HCT116 (cell line): ENCODE measurements around the gene MAP2K5. TPM values are rescaled to one million over a fixed set of nuclear protein-coding genes. Genes with fewer than 3 reads are reported as not detected.

Source experiments
- ATAC-seq: fragments of 200-7000 bp; cut with Tn5 transposase; 2 replicates; pipeline ENCODE4 v1.9.1; 2020; ENCODE audit warnings: mild to moderate bottlenecking, moderate library complexity
- BruUV-seq: library from RNA; stranded (reverse); fragments of 400-500 nt; replicated peaks from 2 replicates; lab custom pipeline; 2021; lab: Mats Ljungman, UMichigan
- CTCF ChIA-PET: fragments of 300-600 bp; sonication (Branson Sonifier 250); formaldehyde crosslinking; loops from one replicate; lab custom pipeline; 2021; ENCODE audit warnings: antibody characterized with exemption; lab: Charles Lee
- POLR2A ChIA-PET: fragments of 300-600, 350-600 bp; sonication (Branson Sonifier 250); formaldehyde crosslinking; loops from one replicate; lab custom pipeline; 2021; ENCODE audit warnings: antibody characterized with exemption; lab: Charles Lee
- RAD21 ChIA-PET, 2 experiments: fragments of 300-600 bp; sonication (Branson Sonifier 250); formaldehyde crosslinking; loops; one replicate each; lab custom pipeline; 2023; ENCODE audit warnings: low total read pairs in 2 of 2; ENCODE audit not compliant: uncharacterized antibody in 2 of 2, unreplicated experiment in 2 of 2, low non-redundant PET in 1 of 2; lab: Charles Lee
- DNase-seq: peaks from one replicate; pipeline ENCODE4 v3.0.0-alpha.2; 2010; ENCODE audit warnings: low read depth, low spot score
- H2AFZ ChIP-seq: fragments of 200-600 bp; shearing (Covaris generic), sonication (generic); 2 replicates; pipeline ENCODE4 v1.6.1; 2017; ENCODE audit warnings: low read depth, mixed run types, mixed read lengths, antibody characterized with exemption, low read length; ENCODE audit not compliant: poor library complexity, severe bottlenecking
- H3K27ac ChIP-seq: 2 replicates; pipeline ENCODE4 v1.5.1; 2012; ENCODE audit warnings: low read depth, low read length
- H3K27me3 ChIP-seq: fragments of 200-600 bp; sonication (generic); 2 replicates; pipeline ENCODE4 v1.6.1; 2016; ENCODE audit warnings: mixed run types, low read length, mixed read lengths; ENCODE audit not compliant: insufficient read depth
- H3K36me3 ChIP-seq, 2 experiments: fragments of 200-500 bp in 1 of 2; fragments of 200-600 bp in 1 of 2; sonication (Bioruptor generic) in 1 of 2; sonication (generic) in 1 of 2; 2 replicates each; pipeline versions ENCODE4 v1.5.1 to v1.6.1; 2014 to 2016; ENCODE audit warnings: low read length in 2 of 2, inconsistent platforms in 1 of 2, mixed read lengths in 1 of 2, mixed run types in 1 of 2; ENCODE audit not compliant: insufficient read depth in 2 of 2, control insufficient read depth in 1 of 2
- H3K4me1 ChIP-seq, 2 experiments: fragments of 200-600 bp in 1 of 2; sonication (generic) in 1 of 2; 2 replicates each; pipeline versions ENCODE4 v1.5.1 to v1.6.1; 2012 to 2017; ENCODE audit warnings: low read length in 2 of 2, inconsistent platforms in 1 of 2, mild to moderate bottlenecking in 1 of 2, mixed read lengths in 1 of 2, mixed run types in 1 of 2, moderate library complexity in 1 of 2; ENCODE audit not compliant: insufficient read depth in 2 of 2, control insufficient read depth in 1 of 2
- H3K4me2 ChIP-seq: fragments of 200-600 bp; sonication (generic); 2 replicates; pipeline ENCODE4 v1.6.1; 2017; ENCODE audit warnings: mixed run types, low read length, mixed read lengths
- H3K4me3 ChIP-seq, 2 experiments: fragments of 200-600 bp in 1 of 2; sonication (generic) in 1 of 2; replicated peaks in 1 of 2; 2 replicates each; pipeline ENCODE4 v1.5.1; 2011 to 2016; ENCODE audit warnings: low read length in 2 of 2, control low read depth in 1 of 2, low read depth in 1 of 2, mild to moderate bottlenecking in 1 of 2, mixed read lengths in 1 of 2, mixed run types in 1 of 2
- H3K79me2 ChIP-seq: fragments of 200-600 bp; sonication (generic); 2 replicates; pipeline ENCODE4 v1.6.1; 2017; ENCODE audit warnings: mild to moderate bottlenecking, mixed run types, low read length, moderate library complexity, mixed read lengths; ENCODE audit not compliant: insufficient read depth
- H3K9ac ChIP-seq: fragments of 200-600 bp; sonication (generic); 2 replicates; pipeline ENCODE4 v1.6.1; 2016; ENCODE audit warnings: low read length, mixed read lengths
- H3K9me2 ChIP-seq: fragments of 200-600 bp; sonication (generic), shearing (Covaris generic); 2 replicates; pipeline ENCODE4 v1.6.1; 2017; ENCODE audit warnings: mixed run types, mild to moderate bottlenecking, moderate library complexity; ENCODE audit not compliant: insufficient read depth
- H3K9me3 ChIP-seq, 2 experiments: fragments of 200-500 bp in 1 of 2; fragments of 200-600 bp in 1 of 2; sonication (Bioruptor generic) in 1 of 2; sonication (generic) in 1 of 2; 2 replicates each; pipeline ENCODE4 v1.6.1; 2014 to 2017; ENCODE audit warnings: low read length in 2 of 2, mixed read lengths in 2 of 2, inconsistent platforms in 1 of 2, low read depth in 1 of 2, mild to moderate bottlenecking in 1 of 2, mixed run types in 1 of 2, moderate library complexity in 1 of 2; ENCODE audit not compliant: control insufficient read depth in 1 of 2, insufficient read depth in 1 of 2
- H4K20me1 ChIP-seq: fragments of 200-600 bp; sonication (generic), shearing (Covaris generic); 2 replicates; pipeline ENCODE4 v1.6.1; 2017; ENCODE audit warnings: mixed run types, mild to moderate bottlenecking, moderate library complexity; ENCODE audit not compliant: insufficient read depth
- EZH2 ChIP-seq: fragments of 200-600 bp; sonication (generic); IDR thresholded peaks from 2 replicates; pipeline ENCODE4 v1.6.1; 2017; ENCODE audit warnings: antibody characterized with exemption, mixed run types
- FOSL1 ChIP-seq: IDR thresholded peaks from 2 replicates; pipeline ENCODE4 v1.6.1; 2012; ENCODE audit warnings: low read depth
- JUND ChIP-seq: IDR thresholded peaks from 2 replicates; pipeline ENCODE4 v1.6.1; 2012
- POLR2AphosphoS5 ChIP-seq: IDR thresholded peaks from 2 replicates; pipeline ENCODE4 v1.6.1; 2011; ENCODE audit warnings: mild to moderate bottlenecking, low read depth, low read length, moderate library complexity
- SIN3A ChIP-seq: IDR thresholded peaks from 2 replicates; pipeline ENCODE4 v1.6.1; 2012; ENCODE audit warnings: low read depth
- SP1 ChIP-seq: IDR thresholded peaks from 2 replicates; pipeline ENCODE4 v1.6.1; 2012; ENCODE audit warnings: low read depth
- SRF ChIP-seq: IDR thresholded peaks from 2 replicates; pipeline ENCODE4 v1.6.1; 2012; ENCODE audit warnings: low read depth
- YY1 ChIP-seq: IDR thresholded peaks from 2 replicates; pipeline ENCODE4 v1.6.1; 2011; ENCODE audit warnings: low read length, low read depth, moderate library complexity, mild to moderate bottlenecking; ENCODE audit not compliant: insufficient replicate concordance; ENCODE audit errors: extremely low read depth
- ZFX ChIP-seq: fragments of 450-650 bp; IDR thresholded peaks from 2 replicates; pipeline ENCODE4 v1.6.1; 2017
- ZNF274 ChIP-seq: fragments of 200-500 bp; sonication (Bioruptor generic); IDR thresholded peaks from 2 replicates; pipeline ENCODE4 v1.6.1; 2014; ENCODE audit warnings: mild to moderate bottlenecking, low read depth, low read length, inconsistent platforms
- intact Hi-C: fragments of 100-400 bp; cut with micrococcal nuclease; formaldehyde crosslinking; loops from 2 replicates; pipeline ENCODE4 v1.10.0; 2022
- total RNA-seq: library from RNA; stranded (reverse); gene quantifications from one replicate; pipeline ENCODE4 v1.2.1, GENCODE V29; 2021; ENCODE audit not compliant: unreplicated experiment
- TF ChIP-seq, protein P1 (sequence below), 3 experiments: fragments of 200-600 bp in 1 of 3; sonication (generic) in 1 of 3; IDR thresholded peaks in 2 of 3; conservative IDR thresholded peaks in 1 of 3; 2 replicates each; pipeline ENCODE4 v1.5.1; 2012 to 2017; ENCODE audit warnings: low read depth in 2 of 3, low read length in 2 of 3, antibody characterized with exemption in 1 of 3, borderline replicate concordance in 1 of 3, control low read depth in 1 of 3, mild to moderate bottlenecking in 1 of 3, mixed read lengths in 1 of 3, mixed run types in 1 of 3, moderate library complexity in 1 of 3; ENCODE audit not compliant: insufficient read depth in 1 of 3
- TF ChIP-seq, protein P2 (sequence below): IDR thresholded peaks from 2 replicates; pipeline ENCODE4 v1.6.1; 2011; ENCODE audit warnings: mild to moderate bottlenecking, low read length, moderate library complexity; ENCODE audit not compliant: insufficient replicate concordance; ENCODE audit errors: extremely low read depth

Gene MAP2K5
- total RNA-seq, 1 experiment from 2014 or later: 15.6 TPM

DNA sequence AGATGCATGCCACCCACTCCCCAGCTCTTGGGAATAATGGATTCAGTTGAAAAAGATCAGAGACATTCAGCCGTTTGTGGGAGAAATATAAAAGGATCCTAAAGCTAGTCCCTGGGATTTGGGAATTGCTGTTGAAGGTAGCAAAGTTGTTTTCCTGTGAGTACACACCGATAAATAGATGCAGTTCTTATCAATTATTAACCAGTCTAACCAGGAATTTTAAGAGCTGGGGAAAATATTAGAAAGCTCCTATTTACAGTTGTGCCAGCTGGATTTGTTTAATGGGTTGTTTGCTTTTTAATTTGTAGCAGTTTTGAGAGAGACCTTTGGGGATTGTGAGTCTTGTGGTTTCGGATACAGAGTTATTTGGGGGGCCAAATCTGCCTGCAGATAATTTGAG, 238.6 kb downstream of the MAP2K5 start:
- RAD21 ChIA-PET: no interaction called here
- no peak overlapping the region for H3K9ac ChIP-seq
- no peaks in the 10 kb centered on the region for H4K20me1 ChIP-seq
- H3K9me2 ChIP-seq: no peaks in the 10 kb centered on the region
- no peak overlapping the region for H3K4me3 ChIP-seq
- BruUV-seq: no TSS peak
- DNase-seq: no peak
- H3K79me2 ChIP-seq: no peaks in the 10 kb centered on the region
- TF ChIP-seq SP1: no peak
- no peak for TF ChIP-seq SIN3A
- no peak for TF ChIP-seq YY1
- TF ChIP-seq ZFX: no peak
- no peak for TF ChIP-seq SRF
- TF ChIP-seq, protein P1, sequence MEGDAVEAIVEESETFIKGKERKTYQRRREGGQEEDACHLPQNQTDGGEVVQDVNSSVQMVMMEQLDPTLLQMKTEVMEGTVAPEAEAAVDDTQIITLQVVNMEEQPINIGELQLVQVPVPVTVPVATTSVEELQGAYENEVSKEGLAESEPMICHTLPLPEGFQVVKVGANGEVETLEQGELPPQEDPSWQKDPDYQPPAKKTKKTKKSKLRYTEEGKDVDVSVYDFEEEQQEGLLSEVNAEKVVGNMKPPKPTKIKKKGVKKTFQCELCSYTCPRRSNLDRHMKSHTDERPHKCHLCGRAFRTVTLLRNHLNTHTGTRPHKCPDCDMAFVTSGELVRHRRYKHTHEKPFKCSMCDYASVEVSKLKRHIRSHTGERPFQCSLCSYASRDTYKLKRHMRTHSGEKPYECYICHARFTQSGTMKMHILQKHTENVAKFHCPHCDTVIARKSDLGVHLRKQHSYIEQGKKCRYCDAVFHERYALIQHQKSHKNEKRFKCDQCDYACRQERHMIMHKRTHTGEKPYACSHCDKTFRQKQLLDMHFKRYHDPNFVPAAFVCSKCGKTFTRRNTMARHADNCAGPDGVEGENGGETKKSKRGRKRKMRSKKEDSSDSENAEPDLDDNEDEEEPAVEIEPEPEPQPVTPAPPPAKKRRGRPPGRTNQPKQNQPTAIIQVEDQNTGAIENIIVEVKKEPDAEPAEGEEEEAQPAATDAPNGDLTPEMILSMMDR (IDR thresholded peaks at IDR 0.05 in 2 of 3, conservative IDR thresholded peaks at IDR 0.05 in 1 of 3; ENCODE audit: borderline replicate concordance in 1 of 3, insufficient read depth in 1 of 3, low read depth in 2 of 3, low read length in 2 of 3): no peak
- no peaks in the 10 kb centered on the region for H3K4me1 ChIP-seq
- no peak for ATAC-seq
- intact Hi-C loops: no loop called here
- no peaks in the 10 kb centered on the region for H3K9me3 ChIP-seq
- CTCF ChIA-PET: no interaction called here
- no peak overlapping the region for H3K27ac ChIP-seq
- H3K4me2 ChIP-seq: no peak overlapping the region
- H3K36me3 ChIP-seq: no peaks in the 10 kb centered on the region
- no peak overlapping the region for H2AFZ ChIP-seq
- POLR2A ChIA-PET: no interaction called here
- H3K27me3 ChIP-seq: no peaks in the 10 kb centered on the region

DNA sequence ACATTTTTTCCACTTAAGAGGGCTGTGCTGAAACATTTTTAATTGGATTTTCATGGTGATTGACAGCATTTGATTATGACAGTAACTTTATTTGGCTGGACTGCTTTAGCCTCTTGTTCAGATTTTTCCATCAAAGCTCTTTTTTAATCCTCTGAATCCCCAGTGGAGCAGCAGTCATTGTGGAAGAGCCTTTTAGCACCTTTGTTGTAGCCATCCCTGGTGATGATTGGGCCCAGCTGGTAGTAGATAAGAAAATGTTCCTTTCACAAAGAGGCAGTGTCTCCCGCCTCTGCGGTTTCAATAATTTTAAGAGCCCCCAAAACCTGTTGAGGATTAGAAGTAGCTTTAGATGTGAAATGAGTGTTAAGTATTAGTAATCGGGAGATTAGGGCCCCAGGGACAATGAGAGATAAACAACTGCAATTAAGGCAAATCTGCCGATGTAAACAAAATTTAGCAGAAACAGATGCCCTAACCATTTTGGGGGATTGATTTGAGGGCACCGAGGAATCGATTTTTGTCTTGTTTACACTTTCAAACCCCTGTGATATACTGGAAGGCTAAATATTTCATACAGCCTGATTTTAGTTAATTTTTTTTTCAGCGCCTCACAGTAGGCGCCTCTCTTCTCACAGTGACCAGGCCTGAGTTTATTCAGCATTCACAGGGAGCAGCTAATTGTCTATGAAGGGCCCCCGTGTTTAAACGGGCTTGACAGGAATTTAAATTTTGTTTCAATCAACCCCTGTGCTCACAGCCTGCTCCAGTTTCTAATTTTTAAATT, 239.6 kb downstream of the MAP2K5 start:
- ATAC-seq (no peak), DNase-seq (no peak)
- no peaks in the 10 kb centered on the region for H3K9me2 ChIP-seq
- no peak overlapping the region for H3K9ac ChIP-seq
- no peaks in the 10 kb centered on the region for H3K36me3 ChIP-seq
- BruUV-seq: no TSS peak
- no peaks in the 10 kb centered on the region for H3K79me2 ChIP-seq
- H3K4me2 ChIP-seq: no peak overlapping the region
- POLR2A ChIA-PET: no interaction called here
- H3K4me3 ChIP-seq: no peak overlapping the region
- no peaks in the 10 kb centered on the region for H4K20me1 ChIP-seq
- no peaks in the 10 kb centered on the region for H3K9me3 ChIP-seq
- no peaks in the 10 kb centered on the region for H3K4me1 ChIP-seq
- H3K27ac ChIP-seq: no peak overlapping the region
- RAD21 ChIA-PET: no interaction called here
- no peaks in the 10 kb centered on the region for H3K27me3 ChIP-seq
- intact Hi-C loops: no loop called here
- CTCF ChIA-PET: no interaction called here
- no peak overlapping the region for H2AFZ ChIP-seq
- TF ChIP-seq, protein P1 (IDR thresholded peaks at IDR 0.05 in 2 of 3, conservative IDR thresholded peaks at IDR 0.05 in 1 of 3; ENCODE audit: borderline replicate concordance in 1 of 3, insufficient read depth in 1 of 3, low read depth in 2 of 3, low read length in 2 of 3): no peak
- TF ChIP-seq ZNF274 (no peak), YY1 (no peak), EZH2 (no peak), POLR2AphosphoS5 (no peak), JUND (no peak), FOSL1 (no peak), ZFX (no peak)
- TF ChIP-seq, protein P2, sequence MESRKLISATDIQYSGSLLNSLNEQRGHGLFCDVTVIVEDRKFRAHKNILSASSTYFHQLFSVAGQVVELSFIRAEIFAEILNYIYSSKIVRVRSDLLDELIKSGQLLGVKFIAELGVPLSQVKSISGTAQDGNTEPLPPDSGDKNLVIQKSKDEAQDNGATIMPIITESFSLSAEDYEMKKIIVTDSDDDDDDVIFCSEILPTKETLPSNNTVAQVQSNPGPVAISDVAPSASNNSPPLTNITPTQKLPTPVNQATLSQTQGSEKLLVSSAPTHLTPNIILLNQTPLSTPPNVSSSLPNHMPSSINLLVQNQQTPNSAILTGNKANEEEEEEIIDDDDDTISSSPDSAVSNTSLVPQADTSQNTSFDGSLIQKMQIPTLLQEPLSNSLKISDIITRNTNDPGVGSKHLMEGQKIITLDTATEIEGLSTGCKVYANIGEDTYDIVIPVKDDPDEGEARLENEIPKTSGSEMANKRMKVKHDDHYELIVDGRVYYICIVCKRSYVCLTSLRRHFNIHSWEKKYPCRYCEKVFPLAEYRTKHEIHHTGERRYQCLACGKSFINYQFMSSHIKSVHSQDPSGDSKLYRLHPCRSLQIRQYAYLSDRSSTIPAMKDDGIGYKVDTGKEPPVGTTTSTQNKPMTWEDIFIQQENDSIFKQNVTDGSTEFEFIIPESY: no peak
